ENCODE results near the gene TPO.

GRCh38 chr2:1541040-1541439 is 127.8 kb downstream of the TPO start:
- TF ChIP-seq CTCF (IDR thresholded peaks at IDR 0.05): no peak
- TF ChIP-seq POLR2A (IDR thresholded peaks at IDR 0.05): no peak
